Activated CD8-positive, alpha-beta memory T cell treated with anti-CD3 and anti-CD28 coated beads for 4 hours (primary cell): Measurements from ENCODE around the gene POLR2E.
"Not testable (repeated sequence)": the region's sequence is repeated elsewhere in the genome, so short reads cannot be mapped to it uniquely, and the experiment has no call there.

ENCODE experiments used
- DNase-seq, 2 donors: peaks; one replicate each; pipeline ENCODE4 v3.0.0-alpha.2; 2020; ENCODE audit warnings: low read depth in 2 of 2

Gene POLR2E

GRCh38 chr19:1094978-1095701, at the start of gene POLR2E:
TSS of gene POLR2E (minus strand) at chr19:1095375. CDS start at chr19:1095315, 60 bp downstream.
- peak; percentile 96 for DNase-seq

GRCh38 chr19:1144741-1145140, 49.6 kb upstream of the POLR2E start:
- DNase-seq, result no peak

GRCh38 chr19:1143828-1144399, 48.7 kb upstream of the POLR2E start:
- no peak for DNase-seq

GRCh38 chr19:1141944-1142343, 46.8 kb upstream of the POLR2E start:
- DNase-seq, result no peak

GRCh38 chr19:1140272-1141027, 45.3 kb upstream of the POLR2E start:
- DNase-seq, result no peak

GRCh38 chr19:1139126-1139525, 44.0 kb upstream of the POLR2E start:
- no peak for DNase-seq

GRCh38 chr19:1138121-1138520, 42.9 kb upstream of the POLR2E start:
- no peak for DNase-seq

- DNase-seq, result no peak
Measured at GRCh38 chr19:1136621-1137317, 41.6 kb upstream of the POLR2E start.

GRCh38 chr19:1136201-1136600, 41.0 kb upstream of the POLR2E start:
- DNase-seq, result no peak

GRCh38 chr19:1135454-1135853, 40.3 kb upstream of the POLR2E start:
- DNase-seq, result no peak

- no peak for DNase-seq
Measured at GRCh38 chr19:1134431-1134830, 39.3 kb upstream of the POLR2E start.

GRCh38 chr19:1133471-1133929, 38.3 kb upstream of the POLR2E start:
- peak; percentile 57 to 62 for DNase-seq

- no peak for DNase-seq
Measured at GRCh38 chr19:1132552-1133383, 37.6 kb upstream of the POLR2E start.

GRCh38 chr19:1131718-1132551, 36.8 kb upstream of the POLR2E start:
- DNase-seq, result peak; percentile 80 to 84

GRCh38 chr19:1130771-1131717, 35.9 kb upstream of the POLR2E start:
- peak in 1 of 2 donors; percentile 19 for DNase-seq

GRCh38 chr19:1129535-1129934, 34.4 kb upstream of the POLR2E start:
- DNase-seq, result no peak

- DNase-seq, result not testable (repeated sequence)
Measured at GRCh38 chr19:1129084-1129483, 33.9 kb upstream of the POLR2E start.

- DNase-seq, result no peak
Measured at GRCh38 chr19:1128106-1128505, 32.9 kb upstream of the POLR2E start.
